A673 (cell line): ENCODE measurements around the gene GRK4.
"Not testable (repeated sequence)": the region's sequence is repeated elsewhere in the genome, so short reads cannot be mapped to it uniquely, and the experiment has no call there.

Experiments
- CTCF ChIP-seq: fragments of 300-800, 200-600 bp; sonication (generic); conservative IDR thresholded peaks from 2 replicates; pipeline ENCODE4 v1.5.1; 2017; ENCODE audit warnings: low read depth, mild to moderate bottlenecking, antibody characterized with exemption, low read length, moderate library complexity, mixed read lengths
- EZH2 ChIP-seq: fragments of 200-600 bp; sonication (generic); IDR thresholded peaks from 2 replicates; pipeline ENCODE4 v1.6.1; 2017; ENCODE audit warnings: borderline replicate concordance, low read depth, mild to moderate bottlenecking, mixed read lengths, antibody characterized with exemption, low read length; ENCODE audit not compliant: poor library complexity, severe bottlenecking

GRCh38 chr4:2916696-2917095 is 46.7 kb upstream of the GRK4 start:
- not testable (repeated sequence) for TF ChIP-seq CTCF, EZH2
